ENCODE results near the gene FXYD6.

FXYD6 gene

DNA sequence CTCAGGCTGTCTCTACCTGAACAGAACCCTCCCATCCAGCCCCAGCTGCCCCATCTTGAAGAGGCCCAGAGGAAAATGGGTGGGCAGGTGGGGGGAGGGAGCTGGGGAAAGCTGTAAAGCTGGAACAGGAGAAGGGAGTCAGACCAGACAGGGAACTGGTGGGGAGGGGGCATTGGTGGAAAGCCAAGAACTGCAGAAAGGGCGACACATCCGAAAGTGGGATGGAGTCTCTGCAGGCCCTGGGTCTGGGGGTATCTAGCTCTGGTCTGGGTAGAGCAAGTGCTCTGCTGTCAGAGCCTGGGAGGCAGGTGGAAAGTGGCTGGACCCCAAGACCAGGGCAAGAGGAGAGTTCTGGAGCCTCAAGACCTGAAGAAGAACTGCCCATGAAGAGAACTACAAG is 45.0 kb upstream of the FXYD6 start:
- no peak for DNase-seq (ENCODE audit: low read depth)
- no peak overlapping the region for H3K4me3 ChIP-seq (replicated peaks; ENCODE audit: low read depth, low read length)
- TF ChIP-seq, protein P1, sequence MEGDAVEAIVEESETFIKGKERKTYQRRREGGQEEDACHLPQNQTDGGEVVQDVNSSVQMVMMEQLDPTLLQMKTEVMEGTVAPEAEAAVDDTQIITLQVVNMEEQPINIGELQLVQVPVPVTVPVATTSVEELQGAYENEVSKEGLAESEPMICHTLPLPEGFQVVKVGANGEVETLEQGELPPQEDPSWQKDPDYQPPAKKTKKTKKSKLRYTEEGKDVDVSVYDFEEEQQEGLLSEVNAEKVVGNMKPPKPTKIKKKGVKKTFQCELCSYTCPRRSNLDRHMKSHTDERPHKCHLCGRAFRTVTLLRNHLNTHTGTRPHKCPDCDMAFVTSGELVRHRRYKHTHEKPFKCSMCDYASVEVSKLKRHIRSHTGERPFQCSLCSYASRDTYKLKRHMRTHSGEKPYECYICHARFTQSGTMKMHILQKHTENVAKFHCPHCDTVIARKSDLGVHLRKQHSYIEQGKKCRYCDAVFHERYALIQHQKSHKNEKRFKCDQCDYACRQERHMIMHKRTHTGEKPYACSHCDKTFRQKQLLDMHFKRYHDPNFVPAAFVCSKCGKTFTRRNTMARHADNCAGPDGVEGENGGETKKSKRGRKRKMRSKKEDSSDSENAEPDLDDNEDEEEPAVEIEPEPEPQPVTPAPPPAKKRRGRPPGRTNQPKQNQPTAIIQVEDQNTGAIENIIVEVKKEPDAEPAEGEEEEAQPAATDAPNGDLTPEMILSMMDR (IDR thresholded peaks at IDR 0.05; ENCODE audit: low read length, missing control alignments) = no peak

DNA sequence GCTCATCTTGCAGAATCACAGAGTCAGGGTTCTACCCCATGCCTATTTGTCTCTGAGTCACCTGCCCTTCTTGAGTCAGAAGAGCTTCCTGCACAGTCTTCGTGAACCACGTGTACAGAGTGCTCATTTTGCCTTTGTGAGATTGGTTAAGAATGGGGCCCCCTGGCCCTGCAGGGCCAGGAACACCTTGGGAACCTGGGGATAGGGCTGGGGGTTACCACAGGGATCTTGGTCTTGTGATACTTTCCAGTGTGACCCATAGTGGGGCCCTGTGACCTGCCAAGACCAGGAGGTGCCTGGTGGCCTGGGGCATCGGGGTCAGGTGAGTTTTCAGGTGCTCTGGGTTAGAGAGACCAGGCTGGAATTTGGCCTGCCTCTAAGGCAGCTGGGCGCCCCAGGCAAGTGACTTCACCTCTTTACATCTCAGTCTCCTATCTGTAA is 43.3 kb upstream of the FXYD6 start:
- no peak for DNase-seq (ENCODE audit: low read depth)
- H3K4me3 ChIP-seq (replicated peaks; ENCODE audit: low read depth, low read length) = no peak overlapping the region
- TF ChIP-seq, protein P1 (IDR thresholded peaks at IDR 0.05; ENCODE audit: low read length, missing control alignments) = no peak

DNA sequence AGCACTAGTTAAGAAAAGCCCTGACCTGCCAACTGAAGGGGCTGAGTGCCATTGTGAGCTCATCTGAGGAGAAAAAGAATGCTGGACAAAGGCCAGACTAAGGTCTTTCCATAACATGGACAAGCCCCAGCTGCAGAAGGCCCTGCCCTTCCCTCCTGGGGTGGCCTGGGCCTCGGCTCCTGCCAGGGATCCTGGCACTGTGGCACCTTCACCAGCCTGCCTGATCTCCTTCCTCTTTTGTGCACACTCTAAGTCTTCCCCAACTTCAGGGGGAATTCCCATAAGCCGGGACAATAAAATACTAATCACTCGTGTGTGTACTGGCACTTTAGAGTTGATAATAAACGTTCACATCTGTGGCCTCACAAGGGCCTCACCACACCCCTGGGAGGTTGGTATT is 42.9 kb upstream of the FXYD6 start:
- TF ChIP-seq, protein P1 (IDR thresholded peaks at IDR 0.05; ENCODE audit: low read length, missing control alignments) = no peak
- no peak for DNase-seq (ENCODE audit: low read depth)
- no peak overlapping the region for H3K4me3 ChIP-seq (replicated peaks; ENCODE audit: low read depth, low read length)

DNA sequence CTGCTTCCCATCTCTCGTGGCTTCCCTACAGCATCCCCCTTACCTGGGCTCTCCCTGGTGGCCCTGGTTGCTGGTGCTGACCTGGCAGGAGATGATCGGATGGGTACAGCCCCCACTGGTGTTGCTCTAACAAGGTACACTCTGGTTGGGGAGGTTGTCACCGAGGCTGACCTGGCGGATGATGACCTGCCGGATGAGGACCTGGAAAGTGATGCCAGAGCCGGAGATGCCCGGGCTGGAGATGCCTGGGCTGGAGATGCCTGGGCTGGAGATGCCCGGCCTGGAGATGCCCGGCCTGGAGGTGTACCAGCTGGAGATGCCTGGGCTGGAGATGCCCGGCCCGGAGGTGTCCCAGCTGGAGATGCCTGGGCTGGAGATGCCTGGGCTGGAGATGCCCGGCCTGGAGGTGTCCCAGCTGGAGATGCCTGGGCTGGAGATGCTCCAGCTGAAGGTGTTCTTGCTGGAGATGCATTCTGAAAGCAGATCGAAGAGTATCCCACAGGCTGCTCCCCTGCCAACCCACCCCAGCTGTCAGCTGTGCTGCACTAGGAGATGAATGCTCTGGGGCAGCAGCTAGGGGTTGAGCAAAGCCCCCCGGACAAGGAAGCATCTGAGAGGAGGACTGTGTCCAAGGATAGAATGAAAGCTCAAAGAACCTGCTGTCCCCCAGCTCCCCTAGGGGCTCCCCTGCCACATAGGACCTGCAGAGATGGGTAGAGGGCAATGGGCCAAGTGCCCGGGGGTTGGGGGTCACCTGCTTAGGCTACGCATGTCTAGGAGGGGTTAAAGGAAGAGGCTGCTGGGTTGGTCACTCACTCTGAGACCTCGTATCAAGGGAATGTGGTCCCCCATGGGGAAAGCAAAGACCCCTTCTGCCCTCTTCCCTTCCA is 42.2 kb upstream of the FXYD6 start:
- TF ChIP-seq, protein P1 (IDR thresholded peaks at IDR 0.05; ENCODE audit: low read length, missing control alignments) = no peak
- H3K4me3 ChIP-seq (replicated peaks; ENCODE audit: low read depth, low read length) = no peak overlapping the region
- DNase-seq (ENCODE audit: low read depth) = no peak

DNA sequence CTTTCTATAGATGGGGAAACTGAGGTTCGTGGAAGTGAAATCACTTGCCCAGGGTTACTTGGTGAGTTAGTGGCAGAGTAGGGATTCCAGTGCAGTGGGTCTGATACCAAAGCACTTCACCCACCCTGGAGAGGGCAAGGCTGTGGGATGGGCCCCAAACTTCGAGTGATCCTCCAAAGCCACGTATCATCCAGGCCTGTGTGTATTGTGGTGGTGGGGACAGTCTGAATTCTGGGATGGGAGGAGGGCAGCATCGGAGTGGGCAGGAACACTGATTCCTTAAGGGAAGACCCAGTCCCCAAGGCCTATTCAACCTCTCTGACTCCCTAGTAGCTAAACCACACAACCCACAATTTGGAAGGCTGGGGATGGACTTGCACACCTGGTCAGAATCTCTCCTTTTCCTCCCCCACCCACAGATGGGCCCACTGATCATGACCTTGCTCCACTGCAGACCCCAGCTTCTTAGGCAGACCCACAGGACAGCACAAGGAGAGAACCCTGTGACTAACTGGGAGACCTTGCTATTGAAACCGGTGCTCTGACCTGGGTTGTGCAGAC is 41.2 kb upstream of the FXYD6 start:
- TF ChIP-seq, protein P1 (IDR thresholded peaks at IDR 0.05; ENCODE audit: low read length, missing control alignments) = no peak
- DNase-seq (ENCODE audit: low read depth) = no peak
- H3K4me3 ChIP-seq (replicated peaks; ENCODE audit: low read depth, low read length) = no peak overlapping the region

DNA sequence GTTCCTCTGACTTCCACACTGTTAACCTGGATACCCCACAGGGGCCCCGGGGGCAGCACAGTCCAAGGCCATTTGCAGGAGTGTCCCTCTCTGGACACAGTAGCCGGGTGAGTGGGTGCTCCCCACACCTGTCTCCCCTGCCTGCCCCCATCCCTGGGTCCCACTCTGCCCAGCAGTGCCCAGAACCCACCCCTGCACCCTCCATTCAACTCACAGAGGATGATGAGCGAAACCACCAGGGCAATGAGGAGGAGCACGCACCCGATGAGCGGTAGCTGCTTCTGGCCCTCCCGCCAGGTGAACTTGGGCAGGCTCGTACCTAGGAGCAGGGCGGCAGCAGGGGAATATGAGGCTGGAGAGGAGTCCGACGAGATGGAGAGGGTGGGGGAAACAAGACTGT is 40.5 kb upstream of the FXYD6 start:
- no peak for DNase-seq (ENCODE audit: low read depth)
- H3K4me3 ChIP-seq (replicated peaks; ENCODE audit: low read depth, low read length) = no peak overlapping the region
- TF ChIP-seq, protein P1 (IDR thresholded peaks at IDR 0.05; ENCODE audit: low read length, missing control alignments) = no peak
